ENCODE measurements around the gene MAFG.
A peak's percentile ranks its signal among the peaks of the same experiment; 100 is the strongest.
"Not testable (repeated sequence)": the region's sequence is repeated elsewhere in the genome, so short reads cannot be mapped to it uniquely, and the experiment has no call there.

MAFG gene

DNA sequence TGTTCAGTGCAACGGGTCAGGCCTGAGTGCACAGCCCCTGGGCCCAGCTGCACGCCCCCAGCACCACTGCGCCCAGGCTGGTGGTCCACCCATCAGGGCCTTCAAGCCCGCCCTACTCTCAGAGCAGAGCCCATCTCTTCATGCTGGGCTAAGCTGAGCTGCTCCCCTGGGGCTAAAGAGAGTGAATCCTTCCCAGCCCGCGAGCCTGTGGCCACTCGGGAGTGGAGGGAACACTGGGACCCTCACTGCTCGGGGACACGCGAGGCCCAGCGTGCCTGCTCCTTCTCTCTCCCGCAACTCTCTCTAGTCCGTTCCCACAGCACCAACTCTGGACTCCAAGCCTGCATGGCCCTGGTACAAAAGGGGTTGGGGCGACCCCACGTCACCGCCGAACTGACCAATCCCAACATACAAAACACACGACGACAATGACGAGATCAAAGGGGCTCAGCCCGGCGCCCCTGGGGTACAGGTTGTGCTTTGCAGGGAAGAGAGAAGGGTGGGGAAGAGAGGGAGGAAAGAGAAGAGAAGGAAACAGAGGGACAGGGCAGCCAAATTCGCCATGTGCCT, 5.5 kb downstream of the MAFG start:
- DNase-seq = no peak

DNA sequence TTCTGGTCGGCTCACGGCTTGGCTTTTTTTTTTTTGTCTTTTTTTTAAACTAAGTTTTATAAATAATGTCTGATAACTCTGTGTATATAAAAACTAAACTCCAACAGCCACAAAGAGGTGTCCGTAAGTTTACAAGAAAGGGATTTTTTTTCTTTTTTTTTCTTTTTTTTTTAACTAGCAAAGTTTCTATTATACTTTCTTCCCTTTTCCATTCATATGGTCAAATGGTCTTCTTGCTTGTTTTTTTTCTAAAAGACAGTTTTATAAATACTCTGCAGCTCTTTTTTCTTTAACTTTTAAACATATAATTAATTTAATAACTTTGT, 6.0 kb downstream of the MAFG start:
- DNase-seq = no peak

DNA sequence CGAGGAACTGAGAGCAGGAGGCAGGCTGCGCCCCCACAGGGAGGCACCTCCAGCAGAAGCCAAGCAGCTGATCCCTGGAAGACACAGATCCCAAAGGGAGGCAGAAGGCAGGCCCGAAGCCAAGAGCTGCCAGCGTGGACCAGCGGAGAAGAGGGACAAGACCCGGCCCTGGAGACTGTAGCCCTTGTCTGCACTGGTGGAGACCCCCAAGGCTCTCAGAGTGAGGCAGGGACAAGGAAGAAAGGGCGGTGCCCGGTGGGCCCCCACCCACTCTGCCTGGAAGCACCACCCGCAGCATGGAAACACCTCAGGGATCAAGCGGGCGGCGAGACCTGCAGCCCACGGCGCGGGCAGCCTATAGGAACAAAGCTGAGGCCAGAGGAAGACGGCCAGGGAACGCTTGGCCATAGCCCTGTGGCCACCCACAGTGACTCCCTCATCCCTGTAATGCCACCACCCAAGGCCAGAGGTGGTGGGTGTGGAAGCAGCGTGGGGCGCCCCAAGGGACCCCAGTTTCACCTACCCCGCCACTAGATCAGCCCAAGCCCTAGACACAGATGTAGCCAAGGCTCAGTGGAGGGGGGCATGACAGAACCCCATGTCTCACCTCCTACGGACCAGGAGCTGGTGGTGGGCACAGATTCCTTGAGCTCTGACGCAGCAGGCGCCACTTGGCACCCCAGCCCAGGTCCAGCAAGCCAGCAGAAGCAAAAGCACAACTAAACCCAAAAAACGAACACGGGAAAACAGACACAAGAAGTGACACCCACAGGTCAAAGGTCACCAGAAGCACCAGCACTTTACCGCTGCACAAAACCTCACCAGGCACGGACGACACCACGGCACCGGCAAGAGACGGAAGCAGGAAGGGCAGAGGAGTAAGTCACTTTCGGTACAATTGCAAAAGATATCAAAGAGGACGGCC, 6.7 kb downstream of the MAFG start:
- no peak for DNase-seq

DNA sequence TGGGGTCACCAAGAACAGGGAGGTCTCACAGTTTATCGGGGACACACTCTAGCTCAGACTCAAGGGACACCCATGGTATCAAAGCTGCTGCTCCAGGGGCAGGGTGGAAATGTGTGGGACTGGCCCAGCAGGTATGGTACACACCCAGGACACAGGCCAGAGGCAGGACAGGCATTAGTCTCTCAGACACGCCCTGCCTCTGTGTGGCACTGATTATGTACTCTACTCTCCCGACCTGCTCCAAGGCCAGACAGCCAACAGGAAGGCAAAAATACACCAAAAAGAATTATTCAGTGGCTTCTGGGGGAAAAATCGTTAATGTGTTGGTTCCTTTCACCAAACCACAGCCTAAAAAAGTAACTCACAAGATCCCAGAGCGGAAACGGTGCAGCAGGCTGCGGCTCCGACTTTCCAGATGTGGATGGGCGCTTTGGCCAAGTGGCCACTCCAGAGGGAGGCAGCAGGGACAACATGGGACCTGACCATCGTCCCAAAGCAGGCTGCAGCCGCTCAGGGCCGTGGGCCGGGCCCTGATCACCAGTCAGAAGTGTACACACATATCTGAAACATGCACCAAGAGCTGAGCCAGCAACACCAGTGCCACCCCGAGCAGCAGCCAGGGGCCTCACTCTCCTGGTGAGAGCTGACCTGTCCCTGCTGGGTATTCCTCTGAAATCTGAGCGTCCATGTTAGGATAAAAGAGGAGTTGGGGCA, 8.5 kb downstream of the MAFG start:
- DNase-seq = no peak

DNA sequence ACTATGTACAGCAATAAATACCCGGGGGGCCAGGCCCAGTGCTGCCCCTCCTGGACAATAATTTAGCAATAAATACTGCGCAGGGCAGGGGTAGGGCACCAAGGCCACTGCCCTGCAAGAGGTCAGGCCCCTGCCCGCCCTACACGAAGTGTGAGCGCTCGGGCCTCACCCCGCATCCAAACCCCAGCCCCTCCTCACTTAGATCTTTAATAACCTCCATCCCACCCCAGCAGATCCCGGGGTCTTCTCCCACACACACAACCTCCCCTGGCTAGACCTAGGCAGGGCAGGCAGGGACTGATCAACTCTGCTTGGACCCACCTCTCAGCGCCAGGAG, 9.2 kb downstream of the MAFG start:
- not testable (repeated sequence) for DNase-seq

DNA sequence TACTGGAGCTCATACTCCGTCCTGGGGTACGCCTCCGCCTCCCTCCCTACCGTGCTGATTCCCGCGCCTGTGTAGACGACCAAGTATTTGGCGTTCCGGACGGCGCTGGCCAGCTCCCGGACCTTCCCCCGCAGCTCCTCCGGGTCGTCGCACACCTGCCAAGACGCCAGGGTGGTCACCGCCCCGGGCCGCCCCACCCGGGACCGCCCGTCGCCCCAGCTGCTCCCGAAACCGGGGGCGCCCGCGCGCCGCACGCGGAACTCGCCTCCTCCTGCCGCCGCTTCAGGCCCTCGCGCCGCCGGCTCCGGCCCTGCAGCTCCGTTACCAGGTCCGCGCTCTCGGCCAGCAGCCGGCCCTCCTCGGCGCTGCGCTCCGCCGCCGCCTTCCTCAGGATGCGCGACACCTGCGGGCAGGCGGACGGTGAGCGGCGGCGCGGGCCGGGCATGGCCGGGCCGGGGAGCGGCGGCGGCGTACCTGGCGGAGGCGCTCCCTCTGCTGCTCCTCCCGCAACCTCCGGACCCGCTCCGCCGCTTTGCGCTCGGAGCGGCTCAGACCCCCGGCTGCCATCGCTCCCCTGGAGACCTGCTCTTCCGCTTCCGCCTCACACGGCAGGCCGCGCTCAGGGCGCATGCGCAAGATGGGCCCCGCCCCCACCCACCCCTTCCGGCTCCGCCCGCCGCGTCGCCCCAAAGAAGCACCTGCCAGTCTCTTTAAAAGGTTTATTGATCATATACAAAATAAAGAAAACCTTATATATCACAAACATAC, 9.8 kb downstream of the MAFG start, which contains the start of gene SIRT7:
Gene SIRT7 (minus strand): TSS at position 612 of the 768 bp plus-strand sequence. CDS start 45 bp downstream, at position 567.
- DNase-seq = peak; percentile 62

DNA sequence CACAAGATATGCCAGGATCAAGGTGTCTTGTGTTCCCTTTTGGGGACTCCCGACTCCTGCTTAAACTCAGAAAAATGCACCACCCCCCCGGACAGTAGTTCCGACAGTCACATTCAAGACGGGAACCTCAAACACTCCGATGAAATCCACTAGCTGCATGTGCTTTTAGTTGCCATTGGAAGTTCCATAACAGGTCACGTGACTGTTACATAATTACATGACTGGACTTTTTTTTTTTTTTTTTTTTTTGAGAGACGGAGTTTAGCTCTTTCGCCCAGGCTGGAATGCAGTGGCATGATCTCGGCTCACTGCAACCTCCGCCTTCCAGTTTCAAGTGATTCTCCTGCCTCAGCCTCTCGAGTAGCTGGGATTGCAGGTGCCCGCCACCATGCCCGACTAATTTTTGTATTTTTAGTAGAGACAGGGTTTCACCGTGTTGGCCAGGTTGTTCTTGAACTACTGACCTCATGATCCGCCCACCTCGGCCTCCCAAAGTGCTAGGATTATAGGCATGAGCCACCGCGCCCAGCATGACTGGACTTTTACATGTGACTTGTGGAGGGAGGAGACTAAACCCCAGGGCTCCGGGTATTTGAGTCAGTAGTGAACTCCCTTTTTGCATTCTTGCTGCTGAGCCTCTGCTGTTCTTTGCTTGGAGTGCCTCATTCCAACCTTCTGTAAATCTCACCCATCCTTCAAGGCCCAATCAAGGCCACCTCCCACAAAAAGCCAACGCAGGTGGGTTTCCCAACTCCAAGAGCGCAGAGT, 11.1 kb downstream of the MAFG start:
- DNase-seq = no peak

DNA sequence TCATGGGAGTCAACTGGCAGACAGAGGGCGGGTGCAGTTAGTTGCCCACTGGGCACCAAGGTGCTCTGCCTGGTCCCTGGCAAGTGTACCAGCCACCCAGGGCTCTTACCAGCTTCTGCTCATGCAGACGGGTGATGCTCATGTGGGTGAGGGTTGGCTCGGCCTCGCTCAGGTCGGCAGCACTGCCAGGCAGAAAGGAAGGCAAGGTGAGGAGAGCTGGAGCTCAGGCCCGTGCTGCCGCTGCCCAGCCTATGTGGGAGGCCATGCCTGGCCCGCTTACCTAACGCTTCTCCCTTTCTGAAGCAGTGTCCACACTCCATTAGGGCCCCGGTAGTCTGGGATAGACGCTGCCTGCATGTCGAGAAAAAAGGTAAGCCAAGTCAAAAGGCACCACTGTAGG, 12.2 kb downstream of the MAFG start:
- no peak for DNase-seq

DNA sequence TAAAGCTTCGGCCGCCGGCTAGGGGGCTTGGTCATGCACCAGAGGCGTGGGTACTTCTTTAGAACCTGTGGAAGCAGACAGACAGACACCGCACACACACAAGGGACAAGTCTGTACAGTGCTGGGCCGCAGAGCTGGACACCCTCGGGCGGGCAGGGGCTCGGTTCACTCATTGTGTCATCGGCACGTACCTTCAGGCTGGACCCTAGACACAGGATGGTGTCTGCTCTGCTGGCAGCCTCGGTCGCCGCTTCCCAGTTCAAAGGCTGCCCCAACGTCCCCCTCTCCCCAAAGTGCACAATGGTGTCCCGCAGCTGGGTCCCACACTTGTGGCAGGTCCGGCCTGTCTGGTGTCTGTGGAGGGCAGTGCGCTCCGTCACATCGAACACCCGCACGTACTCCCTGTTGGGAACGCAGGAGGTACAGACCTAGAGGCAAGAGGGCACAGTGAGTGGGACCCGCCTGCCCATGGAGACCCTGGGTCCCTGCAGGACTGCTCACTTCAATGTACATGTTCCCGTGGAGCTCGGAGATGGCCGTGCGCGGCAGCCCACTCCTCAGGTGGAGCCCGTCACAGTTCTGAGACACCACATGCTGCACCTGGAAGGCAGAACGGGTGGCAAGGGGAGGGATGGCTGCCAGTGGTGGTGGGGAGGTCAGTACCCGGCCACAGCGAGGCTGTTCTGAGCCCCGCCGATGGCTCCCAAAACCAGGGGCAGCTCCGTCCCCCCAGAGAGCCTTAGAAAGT, 13.3 kb downstream of the MAFG start:
- DNase-seq = no peak

DNA sequence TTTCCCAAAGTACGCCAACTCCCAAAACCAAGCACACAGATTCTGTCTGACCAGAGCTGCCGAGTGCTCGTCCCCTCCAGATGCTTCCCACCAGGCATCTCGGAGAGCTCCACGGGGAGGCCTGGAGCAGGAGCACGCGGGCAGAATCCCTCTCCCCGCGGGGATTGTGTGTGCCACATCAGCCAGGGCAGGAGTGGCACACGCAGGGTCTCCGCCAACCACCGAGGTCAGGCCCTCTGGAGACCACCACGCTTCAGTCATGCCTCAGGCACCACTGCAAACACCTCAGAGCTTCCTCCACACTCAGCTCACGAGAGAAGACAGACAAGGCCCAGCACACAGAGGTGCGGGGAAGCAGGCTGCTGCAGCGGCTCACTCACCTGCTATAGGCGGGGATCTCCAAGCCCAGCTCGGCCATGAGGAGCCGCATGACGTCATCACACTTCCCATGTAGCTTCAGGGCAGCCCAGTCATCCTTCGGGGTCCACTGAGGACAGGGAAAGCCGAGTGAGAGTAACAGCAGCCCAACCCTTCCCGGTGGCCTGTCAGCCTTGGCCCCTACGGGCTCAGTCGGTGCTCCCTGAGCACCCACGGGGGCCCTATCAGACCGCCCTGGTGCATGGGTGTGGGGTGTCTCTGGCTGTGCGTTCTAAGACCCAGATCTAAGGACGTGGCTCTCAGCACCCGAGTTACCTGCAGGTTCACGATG, 14.0 kb downstream of the MAFG start:
- DNase-seq = no peak

DNA sequence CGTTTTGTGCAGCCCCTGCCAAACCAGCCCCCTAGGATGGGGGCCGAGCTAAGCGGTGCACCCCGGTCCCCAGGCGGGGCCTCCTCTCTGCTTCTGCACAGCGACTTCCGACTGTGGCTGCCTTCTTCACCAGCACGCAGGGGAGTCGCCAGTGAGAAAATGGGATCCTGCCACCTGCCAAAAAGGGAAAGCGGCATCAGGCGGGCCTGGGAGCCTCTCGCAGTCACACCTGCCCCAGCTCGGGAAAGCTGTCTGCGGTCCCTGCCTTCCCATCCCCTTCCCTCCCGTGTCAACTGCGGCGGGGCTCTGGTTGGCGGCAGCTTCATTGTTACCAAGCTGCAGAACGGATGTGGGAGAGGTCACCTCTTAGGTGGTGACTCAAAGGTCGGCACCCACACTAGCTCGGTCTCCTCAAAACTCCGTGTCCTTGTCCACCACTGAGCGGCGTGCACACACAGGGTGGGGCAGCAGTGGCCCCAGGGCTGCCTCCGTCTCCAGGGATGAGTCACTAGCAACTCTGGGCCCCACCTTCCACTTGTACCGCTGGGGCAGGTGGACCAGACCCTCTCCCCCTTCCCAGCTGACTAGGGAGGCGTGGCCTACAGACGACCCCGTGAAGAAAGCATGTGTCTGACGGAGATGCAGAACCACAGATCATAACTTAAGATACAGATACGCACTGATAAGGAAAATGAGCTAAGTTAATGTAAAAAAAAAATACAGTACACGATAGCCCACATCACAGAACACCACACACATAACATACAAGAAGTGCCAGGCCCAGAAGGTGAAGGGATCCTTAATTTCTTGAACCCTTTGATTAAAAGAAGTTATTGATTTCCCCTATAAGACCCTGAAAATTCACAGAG, 14.9 kb downstream of the MAFG start:
- no peak for DNase-seq

DNA sequence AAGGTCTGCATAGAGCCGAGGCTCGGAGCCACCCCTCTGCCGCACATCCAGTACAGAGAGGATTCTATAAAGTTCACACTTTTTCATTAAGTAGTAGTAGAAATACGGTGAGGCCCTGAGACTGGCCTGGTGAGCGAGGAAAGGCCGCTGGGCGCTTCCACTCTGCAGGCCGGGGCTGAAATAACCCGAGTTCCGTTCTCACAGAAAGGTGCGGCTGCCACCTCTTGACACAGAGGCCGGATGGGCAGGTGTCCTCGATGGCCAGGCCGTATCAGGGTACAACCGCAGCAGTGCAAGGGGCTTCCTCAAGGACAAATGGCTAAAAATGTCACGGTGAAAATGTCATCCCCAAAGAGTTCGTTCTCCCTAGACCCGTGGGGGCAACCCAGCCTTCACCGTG, 15.6 kb downstream of the MAFG start:
- no peak for DNase-seq

DNA sequence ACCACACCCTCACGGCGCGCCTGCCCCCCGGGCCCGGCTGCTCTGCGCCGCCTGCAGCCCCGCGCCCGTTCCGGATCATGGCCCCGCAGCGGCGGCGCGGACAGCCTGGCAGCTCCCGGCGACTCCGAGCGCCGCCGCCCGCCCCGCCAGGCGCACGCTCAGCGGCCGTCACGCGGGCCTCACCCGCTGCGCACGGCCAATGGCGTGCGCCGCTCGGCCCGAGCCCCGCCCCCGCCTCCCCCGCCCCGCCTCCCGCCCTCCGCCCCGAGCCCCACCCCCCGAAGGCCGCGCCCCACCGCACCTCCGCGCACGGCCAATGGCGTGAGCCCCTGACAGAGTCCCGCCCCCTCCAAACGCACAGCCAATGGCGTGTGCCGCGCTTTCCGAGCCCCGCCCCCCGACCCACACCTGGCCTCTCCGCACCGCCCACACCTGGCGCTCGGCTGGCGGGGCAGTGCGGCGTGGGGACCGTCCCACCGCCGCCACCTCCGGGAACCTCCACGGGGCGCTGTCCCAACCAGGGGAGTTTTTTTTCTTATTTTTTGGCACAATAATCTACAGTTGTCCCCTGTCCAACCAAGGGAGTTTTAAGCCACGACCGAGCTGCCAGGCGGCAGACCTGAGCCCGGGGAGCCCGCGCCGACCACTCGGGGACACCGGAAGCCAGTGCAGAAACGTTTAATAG, 16.1 kb downstream of the MAFG start, which contains the start of gene PCYT2:
Gene PCYT2 (minus strand): TSS at position 123 of the 685 bp plus-strand sequence. CDS start 44 bp downstream, at position 79.
- DNase-seq = peak; percentile 74

DNA sequence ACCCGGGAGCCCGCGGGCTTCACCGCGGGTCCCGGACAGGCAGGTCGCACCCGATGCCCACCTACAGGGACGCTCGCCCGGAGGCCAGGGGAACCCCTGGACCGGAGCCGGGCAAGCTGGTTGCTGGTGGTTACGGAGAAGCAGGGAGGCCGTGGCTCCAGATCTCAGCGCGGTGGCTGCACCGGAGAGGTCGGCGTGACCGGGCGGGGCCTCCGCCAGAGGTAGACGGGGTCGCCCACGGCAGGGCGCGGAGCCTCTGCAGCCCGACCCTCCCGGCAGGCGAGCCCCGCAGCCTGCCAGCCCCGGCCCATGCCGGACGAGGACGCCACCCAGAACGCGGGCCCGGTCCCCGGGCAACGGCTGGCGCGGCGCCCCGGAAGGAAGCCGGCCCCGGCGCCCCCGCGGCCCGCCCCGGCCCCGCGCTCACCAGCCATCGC, 16.7 kb downstream of the MAFG start:
- no peak for DNase-seq

DNA sequence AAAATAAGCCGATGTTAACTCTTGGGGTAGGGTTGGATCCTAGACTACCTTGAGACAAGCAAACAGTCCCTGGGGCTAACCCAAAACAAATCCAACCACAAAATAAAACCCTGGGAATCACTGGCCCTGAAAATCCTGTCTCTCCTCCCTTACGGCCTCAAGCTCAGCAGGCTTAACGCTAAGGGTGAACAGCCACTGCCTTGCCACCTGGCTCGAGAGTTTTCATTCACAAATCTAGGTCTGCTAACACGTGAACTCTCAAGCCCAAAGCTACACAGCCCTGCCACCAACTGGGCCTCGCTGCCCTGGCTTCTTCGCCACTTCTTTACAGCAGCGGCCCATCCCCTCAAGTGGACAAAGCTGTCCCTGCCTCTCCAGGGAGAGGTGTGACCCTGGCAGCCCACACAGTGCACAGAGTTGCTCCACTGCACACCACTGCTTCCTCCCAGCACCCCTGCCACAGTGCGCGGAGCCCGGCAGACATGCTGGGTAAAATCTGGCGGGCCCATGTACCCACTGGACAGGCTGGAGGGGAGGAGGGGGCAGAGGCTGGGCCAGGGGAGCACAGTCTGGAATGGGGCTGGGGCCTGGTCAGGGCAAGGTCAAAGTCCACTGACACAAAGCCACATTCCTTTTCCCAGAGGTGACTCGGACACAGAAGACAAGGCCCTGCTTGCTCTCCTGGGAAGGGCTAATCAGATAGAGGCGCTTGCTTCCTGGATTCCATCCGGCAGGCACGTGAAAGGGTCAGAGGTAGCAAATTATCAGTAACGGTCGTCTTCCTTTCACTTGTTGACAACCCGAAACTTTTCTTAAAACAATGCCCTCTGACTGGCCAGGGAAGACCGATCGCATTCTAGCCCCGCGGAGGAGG, 17.3 kb downstream of the MAFG start:
- no peak for DNase-seq

DNA sequence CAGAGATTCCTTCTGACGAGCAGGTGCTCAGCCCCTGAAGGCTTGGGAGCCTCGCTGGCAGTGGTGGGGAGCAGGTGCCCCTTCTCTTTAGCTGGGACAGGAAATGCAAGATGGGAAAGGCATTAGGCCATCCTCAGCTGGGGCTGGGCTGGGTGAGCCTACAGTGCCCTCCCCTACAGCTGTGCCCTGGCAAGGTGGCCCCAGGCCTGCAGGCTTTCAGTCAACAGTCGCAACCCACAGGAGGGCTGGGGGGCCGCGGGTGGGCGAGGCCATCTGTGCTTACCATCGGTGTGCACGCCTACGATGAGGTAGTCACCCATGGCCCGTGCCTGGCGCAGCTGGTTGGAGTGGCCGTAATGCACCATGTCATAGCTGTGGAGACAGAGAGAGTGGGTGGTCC, 18.3 kb downstream of the MAFG start:
- DNase-seq = no peak

DNA sequence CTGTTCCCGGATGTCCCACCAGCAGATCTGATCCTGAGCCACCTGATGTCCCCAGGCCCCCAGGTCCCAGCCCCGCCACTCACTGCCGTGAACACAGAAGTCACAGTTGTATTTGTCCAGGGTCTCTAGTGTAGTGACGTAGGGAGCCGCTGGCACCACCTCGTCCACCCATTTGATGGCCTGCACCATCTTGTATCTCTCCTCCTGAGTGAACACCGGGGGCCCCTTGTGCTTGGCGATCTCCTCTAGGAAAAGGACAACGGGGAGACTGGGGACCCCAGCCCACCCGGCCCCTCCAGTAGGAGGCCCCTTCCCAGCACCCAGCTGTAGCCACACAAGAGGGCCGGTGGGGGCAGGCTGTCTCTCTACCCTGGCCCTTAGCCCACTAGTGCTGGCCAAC, 18.7 kb downstream of the MAFG start:
- no peak for DNase-seq
